GM18502 (cell line): ENCODE measurements around the gene PSME1.

Experiments used
- ATAC-seq: cut with Tn5 transposase; IDR thresholded peaks from one replicate; pipeline ENCODE4 v1.9.1; 2021; ENCODE audit warnings: mild to moderate bottlenecking; ENCODE audit not compliant: unreplicated experiment, poor library complexity

Gene PSME1

GRCh38 chr14:24162093-24162492 is 26.1 kb downstream of the PSME1 start:
- ATAC-seq = no peak

GRCh38 chr14:24164518-24164991 is 28.6 kb downstream of the PSME1 start:
- ATAC-seq = no peak

GRCh38 chr14:24165785-24166184 is 29.8 kb downstream of the PSME1 start:
- ATAC-seq = no peak

GRCh38 chr14:24167469-24168114 is 31.6 kb downstream of the PSME1 start:
- ATAC-seq = no peak

GRCh38 chr14:24171422-24172260 is 35.6 kb downstream of the PSME1 start, which contains the start of gene REC8:
Gene REC8, plus strand, starts transcription at chr14:24172080. Its CDS starts 473 bp downstream, at chr14:24172553.
- ATAC-seq = peak; percentile 92

GRCh38 chr14:24172261-24172860 is 36.4 kb downstream of the PSME1 start:
- ATAC-seq = no peak

- ATAC-seq = no peak
Measured at GRCh38 chr14:24172871-24173281, 36.9 kb downstream of the PSME1 start.

- no peak for ATAC-seq
Measured at GRCh38 chr14:24176599-24176998, 40.6 kb downstream of the PSME1 start.

GRCh38 chr14:24177041-24177825 is 41.2 kb downstream of the PSME1 start:
- no peak for ATAC-seq

- no peak for ATAC-seq
Measured at GRCh38 chr14:24177891-24178290, 41.9 kb downstream of the PSME1 start.

- no peak for ATAC-seq
Measured at GRCh38 chr14:24178399-24179178, 42.6 kb downstream of the PSME1 start.

GRCh38 chr14:24179294-24179960 is 43.4 kb downstream of the PSME1 start:
- ATAC-seq = no peak

GRCh38 chr14:24179961-24180796 is 44.2 kb downstream of the PSME1 start:
- ATAC-seq = no peak

- ATAC-seq = no peak
Measured at GRCh38 chr14:24181371-24182077, 45.5 kb downstream of the PSME1 start.

GRCh38 chr14:24182110-24182882 is 46.3 kb downstream of the PSME1 start:
- ATAC-seq = no peak

- no peak for ATAC-seq
Measured at GRCh38 chr14:24183014-24183481, 47.1 kb downstream of the PSME1 start.
